ENCODE measurements around the gene PEX16. TPM values are rescaled to one million over a fixed set of nuclear protein-coding genes. Genes with fewer than 3 reads are reported as not detected.

The PEX16 gene
- total RNA-seq, 1 donor from 2014 or later, result 77.7 TPM

- Mint-ChIP-seq H3K27me3 (no peaks in the 10 kb centered on the region), H3K9me3 (no peaks in the 10 kb centered on the region), H3K27ac (no peak overlapping the region), H3K36me3 (ENCODE audit: low read depth) (peaks cover 88% of the 10 kb centered on the region), H3K4me1 (no peaks in the 10 kb centered on the region), H3K4me3 (no peak overlapping the region)
- no peak for ATAC-seq (ENCODE audit: low read depth)
- intact Hi-C loops (cut with micrococcal nuclease), result no loop called here
- no peak for TF ChIP-seq CTCF (IDR thresholded peaks at IDR 0.05)
- DNase-seq, result no peak
- ChIA-PET CTCF (interaction anchor here (1.0 kb wide), 2 partner anchors 11 to 104 kb away, joined by 3 read pairs; no protein-coding TSS in a partner anchor), POLR2A (interaction anchor here (0.8 kb wide), 1 partner anchor 14 kb away, joined by 3 read pairs; the partner anchor contains the start of gene CRY2)
These were observed 56.7 kb downstream of the PEX16 start for GRCh38 chr11:45860764-45861510.

- CTCF ChIA-PET, result interaction anchor here (1.0 kb wide), 1 partner anchor 12 kb away, joined by 3 read pairs; no protein-coding TSS in a partner anchor
- POLR2A ChIA-PET, result interaction anchor here (0.8 kb wide), 1 partner anchor 13 kb away, joined by 3 read pairs; the partner anchor contains the start of gene CRY2
- ATAC-seq (ENCODE audit: low read depth), result no peak
- Mint-ChIP-seq H3K27me3 (no peaks in the 10 kb centered on the region), H3K9me3 (no peaks in the 10 kb centered on the region), H3K36me3 (ENCODE audit: low read depth) (peaks cover 88% of the 10 kb centered on the region), H3K4me3 (no peak overlapping the region), H3K27ac (no peak overlapping the region), H3K4me1 (no peaks in the 10 kb centered on the region)
- intact Hi-C loops (cut with micrococcal nuclease), result no loop called here
- DNase-seq, result no peak
- no peak for TF ChIP-seq CTCF (IDR thresholded peaks at IDR 0.05)
These were observed 57.3 kb downstream of the PEX16 start for GRCh38 chr11:45860348-45860747.

Other genes starting within 250 kb of the PEX16 start
- 8.6 and 8.8 TPM in 2 replicates for gene SLC35C1, start 112.7 kb downstream of the PEX16 start, total RNA-seq
- gene CRY2, start 70.4 kb downstream of the PEX16 start, total RNA-seq, result 47.5 and 56.8 TPM in 2 replicates
- 1.9 and 3.4 TPM in 2 replicates for gene MAPK8IP1, start 32.2 kb downstream of the PEX16 start, total RNA-seq
- gene FREY1, start 10.6 kb downstream of the PEX16 start, total RNA-seq, result 3.9 and 4.6 TPM in 2 replicates
- 47.4 and 59.7 TPM in 2 replicates for gene LARGE2, start 4.8 kb upstream of the PEX16 start, total RNA-seq
- gene PHF21A, start 203.6 kb upstream of the PEX16 start, total RNA-seq, result 63.2 and 71.0 TPM in 2 replicates